Left ventricle myocardium inferior (tissue), 1 donor: ENCODE data around the gene CRHR1. TPM values are rescaled to one million over a fixed set of nuclear protein-coding genes. Genes with fewer than 3 reads are reported as not detected.

Experiments used
- total RNA-seq: library from RNA; stranded (reverse); fragmentation: NEBNext Ultra II Directional; extraction: Animal tissue kit (Norgen Biotek cat#: 25700); gene quantifications from one replicate; pipeline ENCODE4 v1.2.1, GENCODE V29; 2021
- donor health status: DM: no; HTN: yes; CAD: no; lungs with severe emphysema.

CRHR1 gene
- total RNA-seq, 1 donor from 2014 or later: not detected

Other genes starting within 250 kb of the CRHR1 start
- gene SPPL2C, start 60.6 kb downstream of the CRHR1 start, total RNA-seq: not detected
- gene MAPT, start 110.2 kb downstream of the CRHR1 start, total RNA-seq: 28.6 TPM
- gene STH, start 214.9 kb downstream of the CRHR1 start, total RNA-seq: not detected